Measurements from ENCODE around the gene FXN.
"Not testable (repeated sequence)": the region's sequence is repeated elsewhere in the genome, so short reads cannot be mapped to it uniquely, and the experiment has no call there.

FXN gene

GRCh38 chr9:69049094-69049493 is 13.5 kb downstream of the FXN start:
- no peaks in the 10 kb centered on the region for H3K27me3 ChIP-seq (ENCODE audit: insufficient read depth, low read length)
- H3K9me3 ChIP-seq (ENCODE audit: low read length), result no peaks in the 10 kb centered on the region
- H3K4me3 ChIP-seq (ENCODE audit: low read depth, low read length, poor library complexity, severe bottlenecking), result no peak overlapping the region
- H3K79me2 ChIP-seq (ENCODE audit: insufficient read depth, low read length), result no peaks in the 10 kb centered on the region
- H3K9me2 ChIP-seq (ENCODE audit: low read depth, low read length), result no peaks in the 10 kb centered on the region
- no peak overlapping the region for H2AFZ ChIP-seq (ENCODE audit: low read length)
- peaks cover 32% of the 10 kb centered on the region for H3K36me3 ChIP-seq (ENCODE audit: insufficient read depth, low read length)
- H3K27ac ChIP-seq (ENCODE audit: low read depth, low read length, poor library complexity, severe bottlenecking), result no peak overlapping the region
- H3K9ac ChIP-seq (ENCODE audit: low read length), result no peak overlapping the region
- H4K20me1 ChIP-seq (ENCODE audit: insufficient read depth, low read length), result no peaks in the 10 kb centered on the region
- H3F3A ChIP-seq (ENCODE audit: insufficient read depth, low read length), result no peaks in the 10 kb centered on the region
- no peak overlapping the region for H3K4me2 ChIP-seq (ENCODE audit: low read length)
- H3K4me1 ChIP-seq (ENCODE audit: insufficient read depth, low read length, severe bottlenecking), result no peaks in the 10 kb centered on the region
- TF ChIP-seq EZH2 (IDR thresholded peaks at IDR 0.05; ENCODE audit: borderline replicate concordance, low read length), result no peak
- no peak for TF ChIP-seq CTCF (IDR thresholded peaks at IDR 0.05; ENCODE audit: low read length)

- not testable (repeated sequence) for H3K9me2 ChIP-seq (ENCODE audit: low read depth, low read length); H3K4me3 ChIP-seq (ENCODE audit: low read depth, low read length, poor library complexity, severe bottlenecking); H3F3A ChIP-seq (ENCODE audit: insufficient read depth, low read length); H3K27ac ChIP-seq (ENCODE audit: low read depth, low read length, poor library complexity, severe bottlenecking); H3K4me1 ChIP-seq (ENCODE audit: insufficient read depth, low read length, severe bottlenecking); H3K79me2 ChIP-seq (ENCODE audit: insufficient read depth, low read length); H3K9ac ChIP-seq (ENCODE audit: low read length); H3K9me3 ChIP-seq (ENCODE audit: low read length); H2AFZ ChIP-seq (ENCODE audit: low read length); H3K27me3 ChIP-seq (ENCODE audit: insufficient read depth, low read length); H3K4me2 ChIP-seq (ENCODE audit: low read length); H4K20me1 ChIP-seq (ENCODE audit: insufficient read depth, low read length)
- peaks cover 36% of the 10 kb centered on the region for H3K36me3 ChIP-seq (ENCODE audit: insufficient read depth, low read length)
These were observed 15.4 kb downstream of the FXN start for GRCh38 chr9:69050936-69051335.

- peaks cover 25% of the 10 kb centered on the region for H3K36me3 ChIP-seq (ENCODE audit: insufficient read depth, low read length)
These were observed 19.4 kb downstream of the FXN start for GRCh38 chr9:69054989-69055388.

More at GRCh38 chr9:69054989-69055388, 19.4 kb downstream of the FXN start:
- H3K9ac ChIP-seq (ENCODE audit: low read length), result no peak overlapping the region
- H3K27ac ChIP-seq (ENCODE audit: low read depth, low read length, poor library complexity, severe bottlenecking), result no peak overlapping the region
- H3F3A ChIP-seq (ENCODE audit: insufficient read depth, low read length), result no peaks in the 10 kb centered on the region
- H2AFZ ChIP-seq (ENCODE audit: low read length), result no peak overlapping the region
- no peaks in the 10 kb centered on the region for H3K9me2 ChIP-seq (ENCODE audit: low read depth, low read length)
- no peak overlapping the region for H3K4me2 ChIP-seq (ENCODE audit: low read length)
- H3K9me3 ChIP-seq (ENCODE audit: low read length), result no peaks in the 10 kb centered on the region
- H4K20me1 ChIP-seq (ENCODE audit: insufficient read depth, low read length), result no peaks in the 10 kb centered on the region
- no peaks in the 10 kb centered on the region for H3K79me2 ChIP-seq (ENCODE audit: insufficient read depth, low read length)
- TF ChIP-seq EZH2 (IDR thresholded peaks at IDR 0.05; ENCODE audit: borderline replicate concordance, low read length) (no peak), CTCF (IDR thresholded peaks at IDR 0.05; ENCODE audit: low read length) (no peak)
- no peaks in the 10 kb centered on the region for H3K27me3 ChIP-seq (ENCODE audit: insufficient read depth, low read length)
- H3K4me3 ChIP-seq (ENCODE audit: low read depth, low read length, poor library complexity, severe bottlenecking), result no peak overlapping the region
- no peaks in the 10 kb centered on the region for H3K4me1 ChIP-seq (ENCODE audit: insufficient read depth, low read length, severe bottlenecking)
